ENCODE measurements around the gene PDLIM7.

- TF ChIP-seq POLR2AphosphoS5 (IDR thresholded peaks at IDR 0.05; ENCODE audit: low read depth), result no peak
- no peak for TF ChIP-seq CTCF (conservative IDR thresholded peaks at IDR 0.05; ENCODE audit: low read depth in 2 of 2)
- TF ChIP-seq CREB1 (CRISPR knock-in tag; IDR thresholded peaks at IDR 0.05; ENCODE audit: low read depth), result no peak
- no peak for TF ChIP-seq REST (IDR thresholded peaks at IDR 0.05; ENCODE audit: unreplicated experiment)
- TF ChIP-seq EZH2phosphoT487 (IDR thresholded peaks at IDR 0.05; ENCODE audit: unreplicated experiment), result no peak
- TF ChIP-seq EZH2 (IDR thresholded peaks at IDR 0.05; ENCODE audit: low read depth, unreplicated experiment), result no peak
- TF ChIP-seq NANOG (IDR thresholded peaks at IDR 0.05; ENCODE audit: borderline replicate concordance), result no peak
- TF ChIP-seq JUNB (IDR thresholded peaks at IDR 0.05; ENCODE audit: unreplicated experiment), result no peak
- no peak for TF ChIP-seq ZNF462 (CRISPR knock-in tag; IDR thresholded peaks at IDR 0.05)
- no peak for TF ChIP-seq ETS1 (IDR thresholded peaks at IDR 0.05)
- no peak for TF ChIP-seq ZNF114 (CRISPR knock-in tag; IDR thresholded peaks at IDR 0.05)
Observed at GRCh38 chr5:177511796-177512675, 14.6 kb upstream of the PDLIM7 start.
